ENCODE data around the gene SLCO4C1. TPM values are rescaled to one million over a fixed set of nuclear protein-coding genes. Genes with fewer than 3 reads are reported as not detected.

Gene SLCO4C1
- total RNA-seq, 4 donors from 2014 or later = 0.09 to 0.76 TPM; not detected in 2

GRCh38 chr5:102271759-102272158, 24.3 kb downstream of the SLCO4C1 start:
- Histone ChIP-seq H3K27ac (no peak overlapping the region), H3K9me3 (no peaks in the 10 kb centered on the region), H3K27me3 (no peaks in the 10 kb centered on the region), H3K4me3 (no peak overlapping the region), H3K36me3 (no peaks in the 10 kb centered on the region), H3K4me1 (no peaks in the 10 kb centered on the region)
- TF ChIP-seq CTCF (IDR thresholded peaks at IDR 0.05) = no peak
- TF ChIP-seq POLR2A (IDR thresholded peaks at IDR 0.05) = no peak
- no peak for DNase-seq
- intact Hi-C loops (cut with DNase I; ENCODE audit: low total_unique reads) = no loop called here

- Histone ChIP-seq H3K36me3 (no peaks in the 10 kb centered on the region), H3K4me3 (no peak overlapping the region), H3K9me3 (no peaks in the 10 kb centered on the region), H3K27me3 (no peaks in the 10 kb centered on the region), H3K4me1 (no peaks in the 10 kb centered on the region), H3K27ac (no peak overlapping the region)
- intact Hi-C loops (cut with DNase I; ENCODE audit: low total_unique reads) = no loop called here
- DNase-seq = no peak
- TF ChIP-seq POLR2A (IDR thresholded peaks at IDR 0.05) = no peak
- TF ChIP-seq CTCF (IDR thresholded peaks at IDR 0.05) = no peak
Observed at GRCh38 chr5:102270036-102270435, 26.0 kb downstream of the SLCO4C1 start.

- no peak for DNase-seq
- Histone ChIP-seq H3K27me3 (no peaks in the 10 kb centered on the region), H3K27ac (no peak overlapping the region), H3K4me3 (no peak overlapping the region), H3K9me3 (no peaks in the 10 kb centered on the region), H3K36me3 (no peaks in the 10 kb centered on the region), H3K4me1 (no peaks in the 10 kb centered on the region)
- TF ChIP-seq POLR2A (IDR thresholded peaks at IDR 0.05) (no peak), CTCF (IDR thresholded peaks at IDR 0.05) (no peak)
- intact Hi-C loops (cut with DNase I; ENCODE audit: low total_unique reads) = no loop called here
Observed at GRCh38 chr5:102262688-102263087, 33.4 kb downstream of the SLCO4C1 start.

GRCh38 chr5:102249381-102249780, 46.7 kb downstream of the SLCO4C1 start:
- Histone ChIP-seq H3K4me1 (no peaks in the 10 kb centered on the region), H3K36me3 (no peaks in the 10 kb centered on the region), H3K27ac (no peak overlapping the region), H3K27me3 (no peaks in the 10 kb centered on the region), H3K9me3 (no peaks in the 10 kb centered on the region), H3K4me3 (no peak overlapping the region)
- no peak for TF ChIP-seq CTCF (IDR thresholded peaks at IDR 0.05)
- TF ChIP-seq POLR2A (IDR thresholded peaks at IDR 0.05) = no peak
- intact Hi-C loops (cut with DNase I; ENCODE audit: low total_unique reads) = no loop called here
- DNase-seq = no peak

- no peak overlapping the region for H3K4me3 ChIP-seq
- no peak overlapping the region for H3K27ac ChIP-seq
- DNase-seq = no peak
- no peaks in the 10 kb centered on the region for H3K9me3 ChIP-seq
- no peaks in the 10 kb centered on the region for H3K27me3 ChIP-seq
- intact Hi-C loops (cut with DNase I; ENCODE audit: low total_unique reads) = no loop called here
- H3K36me3 ChIP-seq = no peaks in the 10 kb centered on the region
- TF ChIP-seq POLR2A (IDR thresholded peaks at IDR 0.05) = no peak
- no peak for TF ChIP-seq CTCF (IDR thresholded peaks at IDR 0.05)
- H3K4me1 ChIP-seq = no peaks in the 10 kb centered on the region
Observed at GRCh38 chr5:102243213-102243612, 52.9 kb downstream of the SLCO4C1 start.
